Gastrocnemius medialis (tissue), 4 donors: ENCODE results near the gene CX3CL1. TPM values are rescaled to one million over a fixed set of nuclear protein-coding genes. Genes with fewer than 3 reads are reported as not detected.

Experiments
- ATAC-seq, 2 donors: fragments of 150-250 bp; one replicate each; pipeline ENCODE4 v1.9.1; 2016
- DNase-seq, 2 donors: peaks; one replicate each; pipeline ENCODE4 v3.0.0-alpha.2; 2019
- H3K27ac ChIP-seq, 4 donors: fragments of 200-600 bp; sonication (generic); 1 replicate in 1 of 4; 2 replicates in 3 of 4; pipeline ENCODE4 v1.5.1; 2016 to 2018; ENCODE audit warnings: mild to moderate bottlenecking in 2 of 4, moderate library complexity in 1 of 4
- H3K27me3 ChIP-seq, 3 donors: fragments of 200-600 bp; sonication (generic) in 2 of 3; 1 replicate in 1 of 3; 2 replicates in 2 of 3; pipeline versions ENCODE4 v1.5.1 to v1.6.0; 2016 to 2019; ENCODE audit warnings: mild to moderate bottlenecking in 1 of 3, moderate library complexity in 1 of 3
- H3K36me3 ChIP-seq, 2 donors: fragments of 200-600 bp; sonication (generic) in 1 of 2; one replicate each; pipeline ENCODE4 v1.5.1; 2017 to 2018
- H3K4me1 ChIP-seq, 2 donors: fragments of 200-600 bp; sonication (generic) in 1 of 2; one replicate each; pipeline ENCODE4 v1.5.1; 2016 to 2017; ENCODE audit warnings: mild to moderate bottlenecking in 2 of 2
- H3K4me3 ChIP-seq, 4 donors: fragments of 200-600 bp; sonication (generic) in 3 of 4; 1 replicate in 1 of 4; 2 replicates in 3 of 4; pipeline ENCODE4 v1.5.1; 2016 to 2019; ENCODE audit warnings: mild to moderate bottlenecking in 2 of 4
- H3K9me3 ChIP-seq, 3 donors: fragments of 200-600 bp; sonication (generic) in 2 of 3; 1 replicate in 1 of 3; 2 replicates in 2 of 3; pipeline ENCODE4 v1.5.1; 2016 to 2019
- POLR2A ChIP-seq, 2 donors: fragments of 450-650 bp; IDR thresholded peaks; one replicate each; pipeline ENCODE4 v1.6.1; 2017; ENCODE audit warnings: antibody characterized with exemption in 2 of 2, mild to moderate bottlenecking in 2 of 2, moderate library complexity in 2 of 2
- in situ Hi-C, 4 donors: fragments of 200-750 bp; cut with MboI; loops; one replicate each; pipeline versions ENCODE4 v1.15.0 to v1.8.0; 2017; ENCODE audit warnings: low sequenced_read_pairs in 4 of 4
- intact Hi-C: fragments of 100-400 bp; cut with DNase I; formaldehyde crosslinking; loops from one replicate; pipeline ENCODE4 v1.15.1; 2023; ENCODE audit warnings: low total_unique reads
- total RNA-seq, 4 donors: library from RNA; depleted of rRNA; stranded (reverse); fragments of >200 nt; gene quantifications; one replicate each; pipeline versions ENCODE4 v1.1.0 to v1.2.3, GENCODE V29; 2016
- TF ChIP-seq, protein P1 (sequence below), 5 experiments: fragments of 450-650 bp in 3 of 5; fragments of 200-600 bp in 2 of 5; sonication (generic) in 2 of 5; IDR thresholded peaks in 4 of 5; conservative IDR thresholded peaks in 1 of 5; 1 replicate in 4 of 5; 2 replicates in 1 of 5; pipeline ENCODE4 v1.5.1; 2016 to 2019; ENCODE audit warnings: antibody characterized with exemption in 5 of 5, mild to moderate bottlenecking in 3 of 5, moderate library complexity in 3 of 5

The CX3CL1 gene
- total RNA-seq, 4 donors from 2014 or later: 2.2 to 15.7 (median 6.7) TPM

- in situ Hi-C loops (no loop called here), intact Hi-C loops (no loop called here)
- H3K4me3 ChIP-seq: no peak overlapping the region
- no peak for DNase-seq
- H3K27ac ChIP-seq: no peak overlapping the region
- no peaks in the 10 kb centered on the region for H3K27me3 ChIP-seq
- H3K9me3 ChIP-seq: no peaks in the 10 kb centered on the region
- no peaks in the 10 kb centered on the region for H3K36me3 ChIP-seq
- no peaks in the 10 kb centered on the region for H3K4me1 ChIP-seq
- TF ChIP-seq, protein P1, sequence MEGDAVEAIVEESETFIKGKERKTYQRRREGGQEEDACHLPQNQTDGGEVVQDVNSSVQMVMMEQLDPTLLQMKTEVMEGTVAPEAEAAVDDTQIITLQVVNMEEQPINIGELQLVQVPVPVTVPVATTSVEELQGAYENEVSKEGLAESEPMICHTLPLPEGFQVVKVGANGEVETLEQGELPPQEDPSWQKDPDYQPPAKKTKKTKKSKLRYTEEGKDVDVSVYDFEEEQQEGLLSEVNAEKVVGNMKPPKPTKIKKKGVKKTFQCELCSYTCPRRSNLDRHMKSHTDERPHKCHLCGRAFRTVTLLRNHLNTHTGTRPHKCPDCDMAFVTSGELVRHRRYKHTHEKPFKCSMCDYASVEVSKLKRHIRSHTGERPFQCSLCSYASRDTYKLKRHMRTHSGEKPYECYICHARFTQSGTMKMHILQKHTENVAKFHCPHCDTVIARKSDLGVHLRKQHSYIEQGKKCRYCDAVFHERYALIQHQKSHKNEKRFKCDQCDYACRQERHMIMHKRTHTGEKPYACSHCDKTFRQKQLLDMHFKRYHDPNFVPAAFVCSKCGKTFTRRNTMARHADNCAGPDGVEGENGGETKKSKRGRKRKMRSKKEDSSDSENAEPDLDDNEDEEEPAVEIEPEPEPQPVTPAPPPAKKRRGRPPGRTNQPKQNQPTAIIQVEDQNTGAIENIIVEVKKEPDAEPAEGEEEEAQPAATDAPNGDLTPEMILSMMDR (IDR thresholded peaks at IDR 0.05 in 4 of 5, conservative IDR thresholded peaks at IDR 0.05 in 1 of 5): no peak
- TF ChIP-seq POLR2A (IDR thresholded peaks at IDR 0.05): no peak
- no peak for ATAC-seq
Observed at GRCh38 chr16:57352636-57353047, 19.6 kb upstream of the CX3CL1 start.

DNA sequence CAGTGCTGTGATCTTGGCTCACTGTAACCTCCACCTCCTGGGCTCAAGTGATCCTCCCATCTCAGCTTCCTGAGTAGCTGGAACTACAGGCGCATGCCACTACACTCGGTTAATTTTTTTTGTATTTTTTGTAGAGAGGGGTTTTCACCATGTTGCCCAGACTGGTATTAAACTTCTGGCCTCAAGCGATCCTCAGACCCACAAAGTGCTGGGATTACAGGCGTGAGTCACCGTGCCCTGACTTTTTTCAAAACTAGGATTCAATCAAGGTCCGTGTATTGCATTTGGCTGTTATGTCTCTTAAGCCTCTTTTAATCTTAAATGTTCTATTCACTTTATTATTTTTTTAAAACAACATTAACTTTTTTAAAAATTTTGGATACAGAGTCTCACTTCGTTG lies 18.0 kb upstream of the CX3CL1 start:
- in situ Hi-C loops: no loop called here
- TF ChIP-seq POLR2A (IDR thresholded peaks at IDR 0.05): no peak
- TF ChIP-seq, protein P1 (IDR thresholded peaks at IDR 0.05 in 4 of 5, conservative IDR thresholded peaks at IDR 0.05 in 1 of 5): no peak

DNA sequence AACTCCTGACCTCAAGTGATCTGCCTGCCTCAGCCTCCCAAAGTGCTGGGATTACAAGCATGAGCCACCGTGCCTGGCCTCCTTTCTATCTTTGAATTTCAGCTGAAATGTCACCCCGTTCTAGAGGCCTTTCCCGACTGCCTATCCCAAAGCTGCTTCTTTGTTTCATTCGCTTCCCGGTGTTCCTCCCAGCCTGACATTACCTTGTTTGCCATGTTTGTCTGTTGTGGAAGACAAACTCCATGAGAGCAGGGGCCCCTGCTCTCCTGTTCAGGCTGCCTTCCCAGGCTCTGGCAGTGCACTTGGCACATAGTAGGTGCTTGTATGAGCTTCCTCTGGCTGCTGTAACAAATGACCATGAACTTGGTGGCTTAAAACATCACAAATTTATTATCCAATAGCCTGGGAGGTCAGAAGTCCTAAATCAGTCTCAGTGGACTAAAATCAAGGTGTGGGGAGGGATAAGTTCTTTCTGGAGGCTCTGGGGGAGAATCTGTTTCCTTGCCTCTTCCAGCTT lies 16.3 kb upstream of the CX3CL1 start:
- Histone ChIP-seq H3K27me3 (no peaks in the 10 kb centered on the region), H3K36me3 (no peaks in the 10 kb centered on the region), H3K27ac (no peak overlapping the region), H3K4me1 (no peaks in the 10 kb centered on the region), H3K4me3 (no peak overlapping the region), H3K9me3 (no peaks in the 10 kb centered on the region)
- ATAC-seq (no peak), DNase-seq (no peak)
- in situ Hi-C loops (no loop called here), intact Hi-C loops (no loop called here)
- no peak for TF ChIP-seq POLR2A (IDR thresholded peaks at IDR 0.05)
- TF ChIP-seq, protein P1 (IDR thresholded peaks at IDR 0.05 in 4 of 5, conservative IDR thresholded peaks at IDR 0.05 in 1 of 5): no peak

More for the DNA sequence above, 18.0 kb upstream of the CX3CL1 start:
- ATAC-seq (no peak), DNase-seq (no peak)
- no peaks in the 10 kb centered on the region for H3K36me3 ChIP-seq
- H3K4me3 ChIP-seq: no peak overlapping the region
- no peaks in the 10 kb centered on the region for H3K4me1 ChIP-seq
- no peaks in the 10 kb centered on the region for H3K27me3 ChIP-seq
- H3K27ac ChIP-seq: no peak overlapping the region
- intact Hi-C loops: no loop called here
- no peaks in the 10 kb centered on the region for H3K9me3 ChIP-seq

DNA sequence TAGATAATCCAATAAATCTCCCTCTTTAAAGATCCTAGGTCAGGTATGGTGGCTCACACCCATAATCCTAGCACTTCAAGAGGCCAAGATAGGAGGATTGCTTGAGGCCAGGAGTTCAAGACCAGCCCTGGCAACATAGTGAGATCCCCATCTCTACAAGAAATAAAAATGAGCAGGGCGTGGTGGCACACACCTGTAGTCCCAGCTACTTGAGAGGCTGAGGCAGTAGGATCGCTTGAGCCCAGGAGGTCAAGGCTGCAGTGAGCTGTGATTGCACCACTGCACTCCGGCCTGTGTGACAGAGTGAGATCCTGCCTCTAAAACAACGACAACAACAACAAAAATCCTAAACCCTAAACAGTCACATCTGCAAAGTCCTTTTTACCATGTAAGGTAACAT lies 15.7 kb upstream of the CX3CL1 start:
- Histone ChIP-seq H3K4me1 (no peaks in the 10 kb centered on the region), H3K9me3 (no peaks in the 10 kb centered on the region), H3K27me3 (no peaks in the 10 kb centered on the region), H3K4me3 (no peak overlapping the region), H3K36me3 (no peaks in the 10 kb centered on the region), H3K27ac (no peak overlapping the region)
- no peak for ATAC-seq
- in situ Hi-C loops (no loop called here), intact Hi-C loops (no loop called here)
- DNase-seq: no peak
- TF ChIP-seq POLR2A (IDR thresholded peaks at IDR 0.05): no peak
- TF ChIP-seq, protein P1 (IDR thresholded peaks at IDR 0.05 in 4 of 5, conservative IDR thresholded peaks at IDR 0.05 in 1 of 5): no peak
